ENCODE results near the gene IQCM. TPM values are rescaled to one million over a fixed set of nuclear protein-coding genes. Genes with fewer than 3 reads are reported as not detected.

IQCM gene, protein sequence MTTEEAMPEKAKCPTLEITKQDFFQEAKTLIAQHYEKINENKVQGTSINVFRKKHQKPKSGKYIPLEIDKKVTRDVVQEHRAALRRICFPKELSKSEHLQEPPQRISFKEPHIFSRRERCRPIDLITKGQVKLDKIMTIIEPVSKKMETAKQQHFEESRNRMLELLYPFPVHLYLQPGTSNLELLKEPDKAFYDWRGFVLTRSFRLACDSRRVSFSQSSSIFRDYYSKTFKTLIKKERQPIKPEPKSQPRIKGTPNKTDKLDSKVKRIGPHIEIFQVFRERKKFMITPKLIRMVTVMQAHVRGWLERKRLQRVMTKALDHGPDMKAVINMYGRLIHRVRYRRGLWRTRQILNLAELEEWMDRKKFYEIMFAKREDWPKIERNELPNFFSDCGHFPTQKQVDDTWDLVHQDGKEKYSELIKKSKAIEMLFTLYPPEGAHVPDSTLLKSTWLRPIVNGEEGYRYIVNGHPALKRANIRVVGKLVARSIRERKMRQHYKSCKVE
- not detected in 2 replicates for total RNA-seq

DNA sequence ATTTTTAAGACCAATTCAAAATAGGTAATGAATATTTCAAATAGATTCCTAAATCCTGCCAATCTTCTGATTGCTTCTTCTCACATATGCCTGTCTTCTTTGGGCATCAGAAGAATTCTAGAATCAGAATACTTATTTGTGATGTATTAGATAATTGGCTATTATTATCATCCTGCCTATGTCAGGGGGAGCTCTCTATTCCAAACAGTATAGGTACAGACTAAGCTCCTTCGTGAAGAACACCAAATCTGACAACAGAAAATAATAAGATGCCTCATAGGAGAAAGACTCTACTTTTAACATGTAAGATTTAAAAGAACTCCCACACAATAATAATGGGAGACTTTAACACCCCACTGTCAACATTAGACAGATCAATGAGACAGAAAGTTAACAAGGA lies at the start of gene IQCM:
TSS of gene IQCM (minus strand) at position 101 of the 400 bp plus-strand sequence. CDS start 73,152 bp downstream, outside the sequence.

All from smooth muscle cell of the umbilical artery (primary cell).